Loucy (cell line): ENCODE measurements around the gene DAB2.

Experiments used
- H2AFZ ChIP-seq: fragments of 200-600 bp; sonication (generic); 2 replicates; pipeline ENCODE4 v1.6.0; 2016; ENCODE audit warnings: antibody characterized with exemption, mild to moderate bottlenecking, low read length, moderate library complexity
- H3F3A ChIP-seq: fragments of 200-600 bp; 2 replicates; pipeline ENCODE4 v1.6.0; 2016; ENCODE audit warnings: antibody characterized with exemption, low read depth, mild to moderate bottlenecking
- H3K27me3 ChIP-seq: fragments of 200-600 bp; sonication (generic); 2 replicates; pipeline ENCODE4 v1.6.1; 2014; ENCODE audit warnings: low read length, mild to moderate bottlenecking; ENCODE audit not compliant: insufficient read depth, poor library complexity, severe bottlenecking
- H3K36me3 ChIP-seq: fragments of 200-600 bp; sonication (generic); 2 replicates; pipeline ENCODE4 v1.6.1; 2016; ENCODE audit warnings: low read length; ENCODE audit not compliant: insufficient read depth
- H3K4me1 ChIP-seq: fragments of 200-600 bp; sonication (generic); 2 replicates; pipeline ENCODE4 v1.5.1; 2014; ENCODE audit warnings: low read length, mild to moderate bottlenecking; ENCODE audit not compliant: insufficient read depth, poor library complexity, severe bottlenecking
- H3K4me2 ChIP-seq: fragments of 200-600 bp; sonication (generic); 2 replicates; pipeline ENCODE4 v1.6.0; 2014; ENCODE audit warnings: antibody characterized with exemption, low read length, low read depth, mild to moderate bottlenecking; ENCODE audit not compliant: poor library complexity, severe bottlenecking
- H3K4me3 ChIP-seq: fragments of 200-600 bp; sonication (generic); 2 replicates; pipeline ENCODE4 v1.5.1; 2014; ENCODE audit warnings: low read length, mild to moderate bottlenecking, mixed read lengths; ENCODE audit not compliant: poor library complexity, severe bottlenecking
- H3K79me2 ChIP-seq: fragments of 200-600 bp; sonication (generic); 2 replicates; pipeline ENCODE4 v1.6.1; 2014; ENCODE audit warnings: low read length; ENCODE audit not compliant: insufficient read depth
- H3K9ac ChIP-seq: fragments of 200-600 bp; sonication (generic); 2 replicates; pipeline ENCODE4 v1.6.0; 2014; ENCODE audit warnings: mild to moderate bottlenecking, low read depth, low read length, moderate library complexity; ENCODE audit not compliant: poor library complexity, severe bottlenecking
- H3K9me2 ChIP-seq: fragments of 200-600 bp; sonication (generic); replicated peaks from 2 replicates; pipeline ENCODE4 v1.6.1; 2016; ENCODE audit warnings: low read depth, low read length, mixed read lengths
- H3K9me3 ChIP-seq: fragments of 200-600 bp; sonication (generic); 2 replicates; pipeline ENCODE4 v1.6.1; 2014; ENCODE audit warnings: mild to moderate bottlenecking, antibody characterized with exemption, low read length, low read depth; ENCODE audit not compliant: insufficient read depth
- H4K20me1 ChIP-seq: fragments of 200-600 bp; sonication (generic); 2 replicates; pipeline ENCODE4 v1.6.0; 2014; ENCODE audit warnings: antibody characterized with exemption, low read length, mild to moderate bottlenecking; ENCODE audit not compliant: insufficient read depth, poor library complexity, severe bottlenecking
- CTCF ChIP-seq: fragments of 200-600 bp; sonication (generic); conservative IDR thresholded peaks from 2 replicates; pipeline ENCODE4 v1.5.1; 2014; ENCODE audit warnings: mild to moderate bottlenecking, antibody characterized with exemption, low read length
- EZH2phosphoT487 ChIP-seq: fragments of 200-600 bp; IDR thresholded peaks from 2 replicates; pipeline ENCODE4 v1.6.1; 2018; ENCODE audit warnings: antibody characterized with exemption, mild to moderate bottlenecking, moderate library complexity, borderline replicate concordance

The DAB2 gene

DNA sequence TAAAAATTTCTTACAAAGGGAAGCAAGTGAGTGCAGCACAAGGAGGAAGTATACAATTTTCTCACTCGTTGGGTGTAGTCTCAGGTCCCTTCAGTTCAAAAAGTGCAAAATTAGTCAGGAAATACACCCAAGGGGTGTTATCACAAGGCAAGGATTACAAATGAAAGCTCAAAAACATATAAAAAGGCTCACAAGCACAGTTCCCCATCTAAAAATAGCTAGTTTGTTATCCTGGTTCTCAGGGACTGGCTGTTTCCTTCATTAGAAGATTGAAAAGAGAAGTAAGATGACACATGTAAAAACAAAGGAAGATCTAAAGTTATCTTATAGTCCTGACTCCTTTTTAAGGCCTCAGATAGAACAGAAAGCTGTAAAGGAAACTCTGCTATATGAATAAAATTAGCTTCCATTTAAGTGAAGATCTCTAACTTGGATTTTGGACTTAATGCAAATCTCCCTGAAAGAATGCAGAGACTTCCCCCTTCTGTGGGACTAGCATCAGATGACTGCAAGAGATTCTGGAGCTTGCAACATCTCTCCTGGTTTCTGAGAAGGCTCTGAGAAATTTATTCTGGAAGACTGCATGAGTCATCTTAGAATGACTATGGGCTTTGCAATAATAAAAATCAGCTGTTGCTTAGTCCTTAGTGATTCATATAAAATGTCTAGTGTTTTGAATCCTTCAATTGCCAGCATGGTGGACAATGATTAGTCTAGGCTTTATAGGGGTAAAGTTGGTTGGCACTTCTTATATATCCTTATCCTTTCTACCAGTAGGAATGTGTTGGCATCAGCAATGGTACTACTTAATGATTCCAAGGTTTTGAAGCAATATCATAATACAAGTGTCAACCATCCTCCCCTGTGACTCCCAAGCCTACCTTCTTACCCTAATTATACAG is 25.4 kb downstream of the DAB2 start:
- H3K4me1 ChIP-seq, result no peaks in the 10 kb centered on the region
- no peak overlapping the region for H3K4me2 ChIP-seq
- H3F3A ChIP-seq, result no peaks in the 10 kb centered on the region
- H3K36me3 ChIP-seq, result no peaks in the 10 kb centered on the region
- H3K27me3 ChIP-seq, result no peaks in the 10 kb centered on the region
- H3K4me3 ChIP-seq, result no peak overlapping the region
- H3K9ac ChIP-seq, result no peak overlapping the region
- no peaks in the 10 kb centered on the region for H3K79me2 ChIP-seq
- no peaks in the 10 kb centered on the region for H3K9me3 ChIP-seq
- H2AFZ ChIP-seq, result no peak overlapping the region
- H4K20me1 ChIP-seq, result no peaks in the 10 kb centered on the region
- no peaks in the 10 kb centered on the region for H3K9me2 ChIP-seq
- TF ChIP-seq EZH2phosphoT487 (no peak), CTCF (no peak)

GRCh38 chr5:39396843-39397242 is 27.9 kb downstream of the DAB2 start:
- Histone ChIP-seq H3K27me3 (no peaks in the 10 kb centered on the region), H2AFZ (no peak overlapping the region), H3K79me2 (no peaks in the 10 kb centered on the region), H3K4me2 (no peak overlapping the region), H3K4me1 (no peaks in the 10 kb centered on the region), H3K36me3 (no peaks in the 10 kb centered on the region), H4K20me1 (no peaks in the 10 kb centered on the region), H3K9me3 (no peaks in the 10 kb centered on the region), H3K9me2 (no peaks in the 10 kb centered on the region), H3K4me3 (no peak overlapping the region), H3K9ac (no peak overlapping the region), H3F3A (no peaks in the 10 kb centered on the region)
- no peak for TF ChIP-seq CTCF
- TF ChIP-seq EZH2phosphoT487, result no peak

GRCh38 chr5:39395521-39395920 is 29.3 kb downstream of the DAB2 start:
- Histone ChIP-seq H3K9me3 (no peaks in the 10 kb centered on the region), H3K4me1 (no peaks in the 10 kb centered on the region), H3K4me3 (no peak overlapping the region), H4K20me1 (no peaks in the 10 kb centered on the region), H3K9me2 (no peaks in the 10 kb centered on the region), H3K9ac (no peak overlapping the region), H3K36me3 (no peaks in the 10 kb centered on the region), H2AFZ (no peak overlapping the region), H3K27me3 (no peaks in the 10 kb centered on the region), H3K4me2 (no peak overlapping the region), H3K79me2 (no peaks in the 10 kb centered on the region), H3F3A (no peaks in the 10 kb centered on the region)
- TF ChIP-seq EZH2phosphoT487 (no peak), CTCF (no peak)
